Stimulated activated CD4-positive, alpha-beta T cell treated with anti-CD3 and anti-CD28 coated beads, TNF-alpha, amount 100 ng/mL, for 24 hours (primary cell): ENCODE measurements around the gene MEGF10.

Experiments
- DNase-seq, 3 experiments: peaks; one replicate each; pipeline ENCODE4 v3.0.0-alpha.2; 2020; ENCODE audit warnings: low read depth in 3 of 3

MEGF10 gene

GRCh38 chr5:127439644-127440043 lies 149.0 kb downstream of the MEGF10 start:
- no peak for DNase-seq

GRCh38 chr5:127440831-127441230 lies 150.2 kb downstream of the MEGF10 start:
- DNase-seq: no peak

- DNase-seq: no peak
These were observed 151.3 kb downstream of the MEGF10 start for GRCh38 chr5:127441799-127442484.

- no peak for DNase-seq
These were observed 153.6 kb downstream of the MEGF10 start for GRCh38 chr5:127444171-127444570.

- DNase-seq: no peak
These were observed 154.7 kb downstream of the MEGF10 start for GRCh38 chr5:127445328-127445727.

GRCh38 chr5:127446626-127447025 lies 156.0 kb downstream of the MEGF10 start:
- no peak for DNase-seq

GRCh38 chr5:127447827-127448226 lies 157.2 kb downstream of the MEGF10 start:
- DNase-seq: no peak

GRCh38 chr5:127450046-127450445 lies 159.4 kb downstream of the MEGF10 start:
- DNase-seq: no peak

GRCh38 chr5:127451096-127451495 lies 160.5 kb downstream of the MEGF10 start:
- no peak for DNase-seq

- DNase-seq: no peak
These were observed 162.0 kb downstream of the MEGF10 start for GRCh38 chr5:127452626-127453025.

GRCh38 chr5:127471211-127471610 lies 180.6 kb downstream of the MEGF10 start:
- no peak for DNase-seq

- DNase-seq: no peak
These were observed 182.1 kb downstream of the MEGF10 start for GRCh38 chr5:127472700-127473099.

GRCh38 chr5:127486471-127486870 lies 195.9 kb downstream of the MEGF10 start:
- no peak for DNase-seq

GRCh38 chr5:127492854-127493738 lies 202.5 kb downstream of the MEGF10 start:
- DNase-seq: no peak

GRCh38 chr5:127498548-127498947 lies 208.0 kb downstream of the MEGF10 start:
- DNase-seq: no peak

- no peak for DNase-seq
These were observed 215.3 kb downstream of the MEGF10 start for GRCh38 chr5:127505905-127506304.

- DNase-seq: no peak
These were observed 216.0 kb downstream of the MEGF10 start for GRCh38 chr5:127506616-127507015.

- DNase-seq: no peak
These were observed 218.2 kb downstream of the MEGF10 start for GRCh38 chr5:127508644-127509373.
